Neural progenitor cell (in vitro differentiated cells): ENCODE measurements around the gene PTPRN2.

ENCODE experiments used
- EZH2 ChIP-seq: fragments of 200-600 bp; sonication (generic); IDR thresholded peaks from 2 replicates; pipeline ENCODE4 v1.6.1; 2017; ENCODE audit warnings: antibody characterized with exemption, mild to moderate bottlenecking, moderate library complexity
- TF ChIP-seq, protein P1 (sequence below): fragments of 200-600 bp; sonication (generic); IDR thresholded peaks from 2 replicates; pipeline ENCODE4 v1.5.1; 2017; ENCODE audit warnings: antibody characterized with exemption, mild to moderate bottlenecking

DNA sequence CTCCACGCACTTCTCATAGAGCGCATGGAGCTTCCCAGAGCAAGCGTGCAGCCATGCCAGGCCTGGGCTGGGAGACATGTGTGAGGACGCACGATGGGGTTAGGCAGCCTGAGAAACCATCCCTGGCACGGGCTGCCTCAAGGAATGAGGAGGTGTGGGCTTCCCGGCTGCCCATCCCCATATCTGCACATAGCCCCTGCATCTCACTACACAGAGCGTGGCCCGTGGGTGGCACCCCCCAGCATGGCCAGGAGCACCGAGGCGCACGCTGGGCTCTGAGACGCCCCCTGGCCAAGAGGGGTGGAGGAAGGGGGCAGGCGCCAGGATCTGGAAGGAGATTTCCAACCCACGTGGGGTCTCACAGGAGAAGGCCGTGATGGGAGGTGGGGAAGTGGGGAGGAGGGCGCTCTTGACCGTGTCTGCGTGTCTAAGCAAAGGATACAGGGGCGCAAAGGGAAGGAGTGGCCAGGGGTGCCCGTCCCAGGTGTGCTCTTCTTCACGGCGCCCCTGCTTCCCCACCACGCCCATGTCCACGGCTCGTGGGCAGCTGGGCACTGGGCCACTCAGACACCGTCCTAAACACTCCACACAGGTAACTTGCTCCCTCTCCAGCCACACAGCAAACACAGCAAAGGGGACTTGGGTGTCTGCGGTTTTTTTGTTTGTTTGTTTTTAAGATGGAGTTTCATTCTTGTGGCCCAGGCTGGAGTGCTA lies 340.5 kb downstream of the PTPRN2 start:
- TF ChIP-seq, protein P1, sequence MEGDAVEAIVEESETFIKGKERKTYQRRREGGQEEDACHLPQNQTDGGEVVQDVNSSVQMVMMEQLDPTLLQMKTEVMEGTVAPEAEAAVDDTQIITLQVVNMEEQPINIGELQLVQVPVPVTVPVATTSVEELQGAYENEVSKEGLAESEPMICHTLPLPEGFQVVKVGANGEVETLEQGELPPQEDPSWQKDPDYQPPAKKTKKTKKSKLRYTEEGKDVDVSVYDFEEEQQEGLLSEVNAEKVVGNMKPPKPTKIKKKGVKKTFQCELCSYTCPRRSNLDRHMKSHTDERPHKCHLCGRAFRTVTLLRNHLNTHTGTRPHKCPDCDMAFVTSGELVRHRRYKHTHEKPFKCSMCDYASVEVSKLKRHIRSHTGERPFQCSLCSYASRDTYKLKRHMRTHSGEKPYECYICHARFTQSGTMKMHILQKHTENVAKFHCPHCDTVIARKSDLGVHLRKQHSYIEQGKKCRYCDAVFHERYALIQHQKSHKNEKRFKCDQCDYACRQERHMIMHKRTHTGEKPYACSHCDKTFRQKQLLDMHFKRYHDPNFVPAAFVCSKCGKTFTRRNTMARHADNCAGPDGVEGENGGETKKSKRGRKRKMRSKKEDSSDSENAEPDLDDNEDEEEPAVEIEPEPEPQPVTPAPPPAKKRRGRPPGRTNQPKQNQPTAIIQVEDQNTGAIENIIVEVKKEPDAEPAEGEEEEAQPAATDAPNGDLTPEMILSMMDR: no peak
- no peak for TF ChIP-seq EZH2
